Ectodermal cell (in vitro differentiated cells): Measurements from ENCODE around the gene HDGFL3. TPM values are rescaled to one million over a fixed set of nuclear protein-coding genes. Genes with fewer than 3 reads are reported as not detected.
A peak's percentile ranks its signal among the peaks of the same experiment; 100 is the strongest.
"Not testable (repeated sequence)": the region's sequence is repeated elsewhere in the genome, so short reads cannot be mapped to it uniquely, and the experiment has no call there.

Source experiments
- H3K27ac ChIP-seq: 2 replicates; pipeline ENCODE4 v1.7.0; 2013; ENCODE audit warnings: mild to moderate bottlenecking, low read depth, low read length; ENCODE audit not compliant: insufficient read depth, poor library complexity, severe bottlenecking
- H3K27me3 ChIP-seq: 2 replicates; pipeline ENCODE4 v1.7.0; 2013; ENCODE audit warnings: mild to moderate bottlenecking, low read length; ENCODE audit not compliant: insufficient read depth, control insufficient read depth, poor library complexity, severe bottlenecking
- H3K36me3 ChIP-seq: one replicate; pipeline ENCODE4 v1.7.0; 2013; ENCODE audit warnings: low read length; ENCODE audit not compliant: control insufficient read depth, insufficient read depth
- H3K4me1 ChIP-seq: one replicate; pipeline ENCODE4 v1.7.0; 2013; ENCODE audit warnings: low read length; ENCODE audit not compliant: control insufficient read depth, insufficient read depth
- H3K4me3 ChIP-seq: 2 replicates; pipeline ENCODE4 v1.7.0; 2013; ENCODE audit warnings: low read depth, low read length, control low read depth; ENCODE audit not compliant: insufficient read depth
- H3K9me3 ChIP-seq: 2 replicates; pipeline ENCODE4 v1.7.0; 2013; ENCODE audit warnings: mild to moderate bottlenecking, low read length, moderate library complexity; ENCODE audit not compliant: control insufficient read depth
- WGBS, 2 experiments: methylation state at CpG; one replicate each; pipeline ENCODE4 v1.1.7; 2013; ENCODE audit warnings: missing lambda C conversion rate in 2 of 2; 5-methylcytosine and 5-hydroxymethylcytosine counted together
- polyA plus RNA-seq, 4 experiments: library from polyadenylated mRNA; stranded (reverse); fragments of 50-300 nt; gene quantifications; one replicate each; pipeline ENCODE4 v1.2.3, GENCODE V29; 2013

HDGFL3 gene
- 108 TPM for polyA plus RNA-seq (2013, experiment 1 of 4)
- 84.3 TPM for polyA plus RNA-seq (2013, experiment 2 of 4)
- polyA plus RNA-seq (2013, experiment 3 of 4) = 67.6 TPM
- 70.0 TPM for polyA plus RNA-seq (2013, experiment 4 of 4)

- Histone ChIP-seq H3K27ac (peak within 1 kb of the TSS; percentile 90), H3K9me3 (no peaks in the 10 kb centered on the region), H3K4me3 (peak within 1 kb of the TSS; percentile 85), H3K4me1 (peaks cover 15% of the 10 kb centered on the region), H3K36me3 (no peaks in the 10 kb centered on the region), H3K27me3 (no peaks in the 10 kb centered on the region)
- 0% methylated on average over 88 to 92 of the region's 94 CpGs for WGBS, 2 experiments
These were observed at the start of gene HDGFL3 for GRCh38 chr15:83207660-83208366. Gene HDGFL3 (minus strand): TSS chr15:83207823. CDS start chr15:83207414, 409 bp downstream.

- Histone ChIP-seq H3K4me1 (peaks cover 8% of the 10 kb centered on the region), H3K36me3 (no peaks in the 10 kb centered on the region), H3K27ac (no peak overlapping the region), H3K9me3 (no peaks in the 10 kb centered on the region), H3K27me3 (peaks cover 3% of the 10 kb centered on the region), H3K4me3 (no peak overlapping the region)
These were observed 43.2 kb upstream of the HDGFL3 start for GRCh38 chr15:83250781-83251180.

GRCh38 chr15:83249030-83249343 is 41.4 kb upstream of the HDGFL3 start:
- Histone ChIP-seq H3K36me3 (no peaks in the 10 kb centered on the region), H3K4me3 (no peak overlapping the region), H3K27me3 (peaks cover 3% of the 10 kb centered on the region), H3K27ac (no peak overlapping the region), H3K4me1 (peaks cover 8% of the 10 kb centered on the region), H3K9me3 (no peaks in the 10 kb centered on the region)
- WGBS, 2 experiments = 8 to 15% methylated on average over 3 of the region's 3 CpGs

DNA sequence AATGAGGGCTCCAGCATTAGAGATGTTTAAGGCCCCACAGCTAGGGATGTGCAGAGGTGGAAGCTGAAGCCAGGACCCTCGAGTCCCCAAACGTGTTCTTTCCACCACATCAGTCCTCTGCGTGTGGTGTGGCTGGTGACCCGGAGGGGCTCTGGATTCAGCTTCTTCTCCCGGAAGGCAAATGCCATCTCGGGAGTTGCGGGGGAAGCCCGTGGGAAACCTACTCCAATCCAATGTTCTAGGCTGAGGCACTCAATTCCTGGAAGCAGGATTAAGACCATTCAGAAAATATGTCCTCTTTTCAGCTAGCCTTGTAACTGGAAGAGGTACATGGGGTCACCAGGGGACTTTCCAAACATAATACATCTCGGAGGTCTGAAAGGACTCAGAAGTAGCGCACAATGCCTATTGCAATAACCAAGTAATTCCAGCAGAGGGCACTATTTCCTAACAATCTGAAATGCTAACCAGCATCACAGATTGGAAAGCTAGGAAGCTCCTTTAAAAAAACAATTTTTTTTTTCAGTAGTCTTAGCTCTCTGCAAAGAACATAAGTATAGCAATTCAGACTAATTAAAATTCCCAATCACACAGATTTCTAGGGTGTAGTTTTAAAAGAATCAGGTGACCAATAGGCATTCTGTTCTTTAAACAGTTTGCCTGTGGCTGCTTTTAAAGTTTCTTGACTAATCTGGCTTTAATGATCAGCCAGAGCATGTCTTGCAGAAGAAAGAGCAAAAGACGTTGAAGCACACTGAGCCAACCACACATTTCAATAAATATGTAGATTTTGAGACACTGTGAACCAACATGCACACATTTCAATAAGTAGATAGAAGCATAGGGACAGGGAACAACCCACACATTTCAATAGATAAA is 40.8 kb upstream of the HDGFL3 start:
- 45 to 50% methylated on average over 11 of the region's 11 CpGs for WGBS, 2 experiments
- H3K27ac ChIP-seq = no peak overlapping the region
- H3K27me3 ChIP-seq = peaks cover 2% of the 10 kb centered on the region
- peaks cover 8% of the 10 kb centered on the region for H3K4me1 ChIP-seq
- no peak overlapping the region for H3K4me3 ChIP-seq
- H3K36me3 ChIP-seq = no peaks in the 10 kb centered on the region
- H3K9me3 ChIP-seq = no peaks in the 10 kb centered on the region

GRCh38 chr15:83243634-83244033 is 36.0 kb upstream of the HDGFL3 start:
- no peaks in the 10 kb centered on the region for H3K36me3 ChIP-seq
- WGBS, 2 experiments = 85 to 86% methylated on average over 8 of the region's 8 CpGs
- H3K27ac ChIP-seq = no peak overlapping the region
- no peaks in the 10 kb centered on the region for H3K9me3 ChIP-seq
- no peaks in the 10 kb centered on the region for H3K27me3 ChIP-seq
- no peak overlapping the region for H3K4me3 ChIP-seq
- H3K4me1 ChIP-seq = peaks cover under 1% of the 10 kb centered on the region

GRCh38 chr15:83230242-83230641 is 22.6 kb upstream of the HDGFL3 start:
- Histone ChIP-seq H3K9me3 (no peaks in the 10 kb centered on the region), H3K4me3 (no peak overlapping the region), H3K27ac (no peak overlapping the region), H3K27me3 (no peaks in the 10 kb centered on the region), H3K36me3 (no peaks in the 10 kb centered on the region), H3K4me1 (no peaks in the 10 kb centered on the region)
- 90% methylated on average over 10 of the region's 21 CpGs; no CpG with 5 or more reads in 1 of the 2 experiments for WGBS, 2 experiments

GRCh38 chr15:83225449-83225848 is 17.8 kb upstream of the HDGFL3 start:
- no peak overlapping the region for H3K4me3 ChIP-seq
- H3K36me3 ChIP-seq = no peaks in the 10 kb centered on the region
- no peaks in the 10 kb centered on the region for H3K4me1 ChIP-seq
- no peaks in the 10 kb centered on the region for H3K9me3 ChIP-seq
- no peaks in the 10 kb centered on the region for H3K27me3 ChIP-seq
- H3K27ac ChIP-seq = no peak overlapping the region
- 90 to 91% methylated on average over 9 of the region's 9 CpGs for WGBS, 2 experiments

- not testable (repeated sequence) for H3K27ac ChIP-seq, H3K4me1 ChIP-seq, H3K27me3 ChIP-seq, H3K36me3 ChIP-seq, H3K9me3 ChIP-seq, H3K4me3 ChIP-seq
- 94 to 96% methylated on average over 9 of the region's 9 CpGs for WGBS, 2 experiments
These were observed 14.2 kb upstream of the HDGFL3 start for GRCh38 chr15:83221781-83222180.

GRCh38 chr15:83219026-83219425 is 11.4 kb upstream of the HDGFL3 start:
- Histone ChIP-seq H3K9me3 (no peaks in the 10 kb centered on the region), H3K27me3 (no peaks in the 10 kb centered on the region), H3K27ac (no peak overlapping the region), H3K4me1 (no peaks in the 10 kb centered on the region), H3K36me3 (no peaks in the 10 kb centered on the region), H3K4me3 (no peak overlapping the region)
- WGBS, 2 experiments = 83 to 89% methylated on average over 1 of the region's 1 CpG

GRCh38 chr15:83215306-83215705 is 7.7 kb upstream of the HDGFL3 start:
- Histone ChIP-seq H3K9me3 (no peaks in the 10 kb centered on the region), H3K4me3 (no peak overlapping the region), H3K36me3 (no peaks in the 10 kb centered on the region), H3K27me3 (no peaks in the 10 kb centered on the region), H3K4me1 (no peaks in the 10 kb centered on the region), H3K27ac (no peak overlapping the region)
- 96 to 100% methylated on average over 2 of the region's 2 CpGs for WGBS, 2 experiments
